Lung (tissue), 12 donors: ENCODE measurements around the gene TAPBP. TPM values are rescaled to one million over a fixed set of nuclear protein-coding genes. Genes with fewer than 3 reads are reported as not detected.

Experiments used
- ATAC-seq: fragments of 200-7000 bp; cut with Tn5 transposase; one replicate; pipeline ENCODE4 v1.9.1; 2020; ENCODE audit warnings: moderate number of reproducible peaks; ENCODE audit not compliant: insufficient read depth, low FRiP score
- DNase-seq, 3 donors: peaks; one replicate each; pipeline ENCODE4 v3.0.0-alpha.2; 2013 to 2017
- H3K27ac ChIP-seq, 2 donors: one replicate each; pipeline ENCODE4 v1.5.1; 2013; ENCODE audit warnings: mild to moderate bottlenecking in 2 of 2, moderate library complexity in 2 of 2, control low read depth in 1 of 2, inconsistent platforms in 1 of 2, low read depth in 1 of 2, low read length in 1 of 2
- H3K27me3 ChIP-seq, 3 donors: one replicate each; pipeline ENCODE4 v1.5.1; 2013; ENCODE audit warnings: low read length in 2 of 3; ENCODE audit not compliant: control insufficient read depth in 3 of 3, insufficient read depth in 3 of 3
- H3K36me3 ChIP-seq, 4 donors: one replicate each; pipeline ENCODE4 v1.5.1; 2013; ENCODE audit warnings: low read length in 4 of 4, mild to moderate bottlenecking in 1 of 4, moderate library complexity in 1 of 4; ENCODE audit not compliant: control insufficient read depth in 4 of 4, insufficient read depth in 4 of 4
- H3K4me1 ChIP-seq, 5 donors: one replicate each; pipeline ENCODE4 v1.5.1; 2013; ENCODE audit warnings: low read length in 5 of 5, mild to moderate bottlenecking in 2 of 5, moderate library complexity in 1 of 5; ENCODE audit not compliant: control insufficient read depth in 5 of 5, insufficient read depth in 5 of 5
- H3K4me3 ChIP-seq: one replicate; pipeline ENCODE4 v1.5.1; 2013; ENCODE audit warnings: mild to moderate bottlenecking, control low read depth, moderate library complexity
- H3K9ac ChIP-seq, 2 donors: one replicate each; pipeline ENCODE4 v1.5.1; 2013; ENCODE audit warnings: low read length in 2 of 2, control low read depth in 1 of 2; ENCODE audit not compliant: insufficient read depth in 1 of 2
- H3K9me3 ChIP-seq, 4 donors: one replicate each; pipeline ENCODE4 v1.5.1; 2013; ENCODE audit warnings: low read length in 3 of 4, mild to moderate bottlenecking in 1 of 4, moderate library complexity in 1 of 4; ENCODE audit not compliant: control insufficient read depth in 4 of 4, insufficient read depth in 3 of 4
- CTCF ChIP-seq: IDR thresholded peaks from 2 replicates; pipeline ENCODE4 v1.5.1; 2012; ENCODE audit warnings: mild to moderate bottlenecking; ENCODE audit errors: control extremely low read depth, extremely low read depth
- WGBS, 2 donors: extraction: QIAGEN DNeasy Blood & Tissue Kit; methylation state at CpG; one replicate each; pipeline ENCODE4 v1.1.7; 2013; 5-methylcytosine and 5-hydroxymethylcytosine counted together
- polyA plus RNA-seq, 2 donors: library from polyadenylated mRNA; stranded (reverse); fragments of 200-250 nt; gene quantifications; one replicate each; pipeline ENCODE4 v1.2.1, GENCODE V29; 2013
- total RNA-seq, 2 donors: library from RNA; depleted of rRNA in 1 of 2; stranded (reverse); fragments of >200 nt in 1 of 2; gene quantifications; one replicate each; pipeline ENCODE4 v1.2.1, GENCODE V29; 2014 to 2021
- donor health status: control.
- donor health status: control.
- donor health status: Bipolar disorder and iron deficiency.
- donor health status: healthy.
- donor health status: DM: yes; HTN: yes; CAD: no.

The TAPBP gene
- total and polyA plus RNA-seq, 4 donors, result 78.7 to 241 (median 117) TPM

GRCh38 chr6:33329058-33329457, 15.2 kb upstream of the TAPBP start:
- 40 to 73% methylated on average over 5 of the region's 5 CpGs for WGBS, 2 donors
- no peak for ATAC-seq
- no peaks in the 10 kb centered on the region for H3K36me3 ChIP-seq

GRCh38 chr6:33324125-33324524, 10.2 kb upstream of the TAPBP start:
- H3K9me3 ChIP-seq, result no peaks in the 10 kb centered on the region
- WGBS, 2 donors, result 11 to 23% methylated on average over 7 of the region's 7 CpGs
- peaks cover 3 to 21% (median 19%) of the 10 kb centered on the region in 4 donors for H3K36me3 ChIP-seq
- ATAC-seq (no peak), DNase-seq (no peak)
- H3K27ac ChIP-seq, result peak overlapping the region in 1 of 2 donors; percentile 82
- H3K4me1 ChIP-seq, result peaks cover 3 to 20% (median 9%) of the 10 kb centered on the region in 5 donors
- no peak for TF ChIP-seq CTCF
- H3K27me3 ChIP-seq, result no peaks in the 10 kb centered on the region
- H3K4me3 ChIP-seq, result no peak overlapping the region
- peak overlapping the region in 1 of 2 donors; percentile 79 for H3K9ac ChIP-seq

More at GRCh38 chr6:33329058-33329457, 15.2 kb upstream of the TAPBP start:
- Histone ChIP-seq H3K27me3 (no peaks in the 10 kb centered on the region), H3K4me1 (peaks cover 0 to 1% (median 0%) of the 10 kb centered on the region in 5 donors), H3K4me3 (no peak overlapping the region), H3K9ac (no peak overlapping the region), H3K27ac (no peak overlapping the region), H3K9me3 (no peaks in the 10 kb centered on the region)
- DNase-seq, result no peak
- TF ChIP-seq CTCF, result no peak

GRCh38 chr6:33323623-33323948, 9.7 kb upstream of the TAPBP start:
- no peak for ATAC-seq
- Histone ChIP-seq H3K4me1 (peaks cover 3 to 25% (median 11%) of the 10 kb centered on the region in 5 donors), H3K27me3 (no peaks in the 10 kb centered on the region), H3K9ac (peak overlapping the region in 1 of 2 donors; percentile 79), H3K9me3 (no peaks in the 10 kb centered on the region), H3K36me3 (peaks cover 4 to 26% (median 24%) of the 10 kb centered on the region in 4 donors), H3K27ac (peak overlapping the region; percentile 77 to 82), H3K4me3 (peak overlapping the region; percentile 41)
- 1 to 3% methylated on average over 12 of the region's 12 CpGs for WGBS, 2 donors
- DNase-seq, result no peak
- TF ChIP-seq CTCF, result no peak

- H3K9me3 ChIP-seq, result no peaks in the 10 kb centered on the region
- peaks cover 4 to 32% (median 28%) of the 10 kb centered on the region in 4 donors for H3K36me3 ChIP-seq
- WGBS, 2 donors, result 75 to 90% methylated on average over 9 of the region's 9 CpGs
- peaks cover 6 to 30% (median 13%) of the 10 kb centered on the region in 5 donors for H3K4me1 ChIP-seq
- no peak overlapping the region for H3K27ac ChIP-seq
- H3K9ac ChIP-seq, result no peak overlapping the region
- no peak overlapping the region for H3K4me3 ChIP-seq
- no peaks in the 10 kb centered on the region for H3K27me3 ChIP-seq
- ATAC-seq (no peak), DNase-seq (no peak)
- no peak for TF ChIP-seq CTCF
Measured at GRCh38 chr6:33321227-33321626, 7.3 kb upstream of the TAPBP start.
